SK-N-DZ (cell line): ENCODE results near the gene COQ6.
"Not testable (repeated sequence)": the region's sequence is repeated elsewhere in the genome, so short reads cannot be mapped to it uniquely, and the experiment has no call there.

ENCODE experiments used
- DNase-seq: peaks from one replicate; pipeline ENCODE4 v3.0.0-alpha.2; 2015; ENCODE audit warnings: low spot score
- small RNA-seq, 2 experiments: library from RNA; depleted of rRNA; stranded (forward); fragments of <200 nt; gene quantifications; one replicate each; pipeline ENCODE3, GENCODE V24; 2014

COQ6 gene

DNA sequence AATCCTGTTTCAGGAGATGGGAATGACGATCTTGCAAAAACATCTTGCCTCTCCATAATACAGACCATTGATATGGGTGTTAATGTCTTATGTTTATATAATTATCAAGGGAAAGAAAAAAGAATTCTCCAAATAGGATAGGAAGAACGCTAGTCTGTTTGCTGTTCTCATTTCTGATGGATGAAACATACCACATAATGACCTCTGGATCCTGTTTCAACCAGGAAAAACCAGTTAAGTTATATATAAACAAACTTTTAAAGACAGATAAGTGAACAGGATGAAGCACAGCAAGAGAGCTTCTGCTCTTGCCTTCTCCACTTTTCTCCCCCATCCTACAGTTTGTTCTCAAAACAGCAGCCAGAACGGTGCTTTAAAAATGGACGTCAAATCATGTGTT lies 27.8 kb downstream of the COQ6 start:
- DNase-seq = no peak

DNA sequence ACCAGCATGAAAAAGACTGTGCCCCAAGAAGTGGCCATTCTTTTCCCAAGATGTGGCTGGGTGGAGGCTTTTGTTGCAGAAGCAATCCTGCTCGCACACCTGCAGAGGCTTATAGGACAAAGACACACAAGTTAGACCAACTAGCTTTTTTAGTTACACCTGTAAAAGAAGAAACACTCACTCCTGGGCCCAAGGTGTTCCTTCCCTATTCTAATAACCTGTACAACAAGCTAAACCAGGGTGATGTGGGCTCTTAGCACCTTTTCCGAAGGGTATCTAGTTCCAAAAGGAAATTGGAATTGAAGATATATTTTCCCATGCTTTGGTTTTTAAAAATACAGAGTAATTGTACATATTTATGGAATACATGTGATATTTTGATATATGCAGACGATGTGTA lies 38.0 kb downstream of the COQ6 start:
- no peak for DNase-seq

DNA sequence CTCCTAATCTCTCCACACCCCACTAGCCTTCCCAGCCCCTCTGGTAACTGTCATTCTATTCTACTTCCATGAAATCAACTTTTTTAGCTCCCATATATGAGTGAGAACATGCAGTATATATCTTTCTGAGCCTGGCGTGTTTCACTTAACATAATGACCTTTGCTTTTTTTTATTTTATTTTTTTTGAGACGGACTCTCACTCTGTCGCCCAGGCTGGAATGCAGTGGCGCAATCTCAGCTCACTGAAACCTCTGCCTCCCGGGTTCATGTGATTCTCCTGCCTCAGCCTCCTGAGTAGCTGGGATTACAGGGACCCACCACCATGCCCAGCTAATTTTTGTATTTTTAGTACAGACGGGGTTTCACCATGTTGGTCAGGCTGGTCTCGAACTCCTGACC lies 38.6 kb downstream of the COQ6 start:
- not testable (repeated sequence) for DNase-seq

DNA sequence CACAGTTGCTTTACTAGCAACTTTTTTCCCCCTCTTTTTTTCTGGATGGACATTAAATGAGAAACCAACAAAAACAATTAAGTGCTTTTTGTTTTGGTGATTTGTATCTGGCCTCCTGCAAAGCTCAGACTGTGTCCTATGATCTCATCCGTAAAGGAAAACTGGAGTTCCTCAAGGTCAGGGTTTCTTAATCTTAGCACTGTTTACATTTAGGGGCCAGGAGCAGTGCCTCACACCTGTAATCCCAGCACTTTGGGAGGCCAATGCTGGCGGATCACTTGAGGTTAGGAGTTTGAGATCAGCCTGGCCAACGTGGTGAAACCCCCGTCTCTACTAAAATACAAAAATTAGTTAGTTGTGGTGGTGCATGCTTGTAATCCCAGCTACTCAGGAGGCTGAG lies 41.0 kb downstream of the COQ6 start:
- DNase-seq = no peak

DNA sequence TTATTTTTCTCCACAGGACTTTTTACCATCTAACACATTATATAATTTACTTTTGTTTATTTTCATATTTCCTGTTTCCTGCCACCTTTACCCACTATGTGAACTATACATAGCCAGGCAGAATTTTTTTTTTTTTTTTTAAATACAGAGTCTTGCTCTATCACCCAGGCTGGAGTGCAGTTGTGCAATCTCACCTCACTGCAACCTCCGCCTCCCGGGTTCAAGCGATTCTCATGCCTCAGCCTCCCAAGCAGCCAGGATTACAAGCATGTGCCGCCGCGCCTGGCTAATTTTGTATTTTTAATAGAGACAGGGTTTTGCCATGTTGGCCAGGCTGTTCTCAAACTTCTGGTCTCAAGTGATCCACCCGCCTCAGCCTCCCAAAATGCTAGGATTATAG lies 44.8 kb downstream of the COQ6 start:
- not testable (repeated sequence) for DNase-seq

DNA sequence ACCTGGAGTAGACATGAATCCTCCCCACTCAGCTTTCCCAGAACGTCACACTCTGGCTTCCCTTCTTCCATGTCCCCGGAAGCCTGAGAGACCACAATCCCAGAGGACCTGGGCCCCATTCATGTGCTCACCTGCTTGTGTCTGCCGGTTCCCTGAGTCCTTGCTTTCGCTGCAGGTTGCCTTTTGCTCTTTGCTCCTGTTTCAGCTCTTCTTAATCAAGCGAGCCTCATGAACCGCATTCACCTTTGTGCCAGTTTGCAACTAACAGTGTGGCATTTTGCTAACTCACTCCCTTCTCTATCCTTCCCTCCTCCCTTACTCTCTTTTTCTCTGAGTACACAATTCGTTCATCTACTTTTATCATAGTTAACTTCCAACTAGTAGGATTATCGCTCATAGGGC lies 45.9 kb downstream of the COQ6 start:
- no peak for DNase-seq

DNA sequence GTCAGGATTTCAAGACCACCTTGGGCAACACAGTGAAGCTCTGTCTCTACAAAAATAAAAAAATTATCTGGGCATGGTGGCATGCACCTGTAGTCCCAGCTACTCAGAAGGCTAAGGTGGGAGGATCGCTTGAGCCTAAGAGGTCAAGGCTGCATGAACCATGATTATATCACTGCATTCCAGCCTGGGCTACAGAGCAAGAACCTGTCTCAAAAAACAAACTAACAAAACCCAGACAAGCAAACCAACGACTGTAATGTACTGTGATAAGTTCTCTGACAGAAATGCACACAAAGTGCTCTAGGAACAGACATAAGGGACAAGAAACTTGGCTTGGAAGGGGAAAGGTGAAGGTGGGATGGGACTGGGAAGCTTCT lies 46.6 kb downstream of the COQ6 start:
- DNase-seq = no peak

DNA sequence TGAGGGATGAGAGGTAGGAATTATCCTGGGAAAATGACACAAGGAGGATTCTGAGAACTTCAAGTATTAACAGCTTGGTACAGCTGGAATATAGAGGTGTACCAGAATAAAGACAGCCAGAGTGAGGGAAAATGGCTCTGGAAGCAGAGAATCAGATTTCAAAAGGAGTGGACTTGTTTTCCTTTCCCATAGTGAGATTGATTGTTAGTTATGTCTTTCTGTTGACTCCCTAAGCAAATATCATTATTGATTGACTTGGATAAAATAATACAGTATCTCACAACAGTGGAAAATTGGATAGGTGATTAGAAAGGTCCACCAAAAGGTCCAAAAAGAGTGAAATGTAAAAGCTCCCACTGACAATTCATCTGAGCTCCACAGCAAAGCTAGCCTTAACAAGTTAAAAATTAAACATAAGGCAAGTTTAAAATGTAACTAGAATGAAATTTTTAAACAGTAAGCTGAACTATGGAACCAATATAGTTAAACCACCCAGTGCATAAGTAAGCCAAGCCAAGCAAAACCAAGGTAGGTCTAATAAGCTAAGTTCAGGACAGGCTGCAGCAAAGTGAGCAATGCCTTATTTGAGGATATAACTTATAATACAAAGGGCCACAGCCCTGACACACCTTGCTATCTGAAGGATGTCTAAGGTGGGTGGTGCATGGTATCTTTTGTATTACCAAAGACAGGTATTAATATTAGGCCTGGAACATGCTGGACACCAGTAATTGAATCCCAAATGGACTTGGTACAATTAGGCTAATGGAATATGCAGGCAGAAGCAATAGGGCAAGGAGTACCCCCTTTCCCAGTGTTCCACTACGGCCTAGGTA lies 47.2 kb downstream of the COQ6 start:
- no peak for DNase-seq

DNA sequence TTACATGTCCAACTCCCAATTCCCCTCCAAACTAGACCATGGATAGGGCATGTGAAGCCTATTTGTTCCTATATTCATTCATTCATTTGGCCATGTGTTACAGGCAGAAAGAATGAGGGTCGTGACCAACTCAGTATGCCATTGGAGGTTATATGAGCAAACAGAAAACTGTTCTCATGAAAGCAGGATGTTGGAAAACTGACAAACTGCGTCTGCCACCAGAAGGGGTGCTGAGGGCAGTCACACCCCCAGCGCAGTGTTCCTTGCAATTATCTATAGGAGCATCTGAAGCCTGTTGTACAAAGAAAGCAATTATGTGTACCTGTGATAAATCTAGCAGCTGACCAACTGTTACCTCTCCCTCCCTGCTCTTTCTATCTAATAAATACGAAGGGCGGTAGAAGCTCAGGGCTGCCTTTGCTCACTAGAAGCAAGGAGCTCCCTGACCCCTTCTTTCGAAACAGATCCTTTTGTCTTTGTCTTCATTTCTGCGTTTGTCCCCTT lies 47.9 kb downstream of the COQ6 start:
- no peak for DNase-seq

DNA sequence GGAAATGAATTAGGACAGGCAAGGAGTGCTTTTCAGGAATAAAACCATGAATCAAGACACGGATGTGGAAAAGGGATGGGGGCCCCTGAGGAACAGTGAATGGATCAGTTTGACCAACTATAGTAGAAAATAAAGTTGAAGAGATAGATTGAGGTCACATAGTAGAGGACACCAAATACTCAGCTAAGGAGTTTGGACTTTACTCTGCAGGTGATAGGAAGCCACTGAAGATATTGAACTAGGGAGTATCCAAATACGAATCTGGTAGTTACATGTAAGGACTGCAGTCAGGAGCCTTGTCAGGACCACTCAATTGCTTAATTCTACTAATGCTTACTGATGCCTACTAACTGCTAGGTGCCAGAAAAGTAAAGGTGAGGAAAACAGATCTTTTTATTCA lies 48.6 kb downstream of the COQ6 start:
- DNase-seq = no peak

DNA sequence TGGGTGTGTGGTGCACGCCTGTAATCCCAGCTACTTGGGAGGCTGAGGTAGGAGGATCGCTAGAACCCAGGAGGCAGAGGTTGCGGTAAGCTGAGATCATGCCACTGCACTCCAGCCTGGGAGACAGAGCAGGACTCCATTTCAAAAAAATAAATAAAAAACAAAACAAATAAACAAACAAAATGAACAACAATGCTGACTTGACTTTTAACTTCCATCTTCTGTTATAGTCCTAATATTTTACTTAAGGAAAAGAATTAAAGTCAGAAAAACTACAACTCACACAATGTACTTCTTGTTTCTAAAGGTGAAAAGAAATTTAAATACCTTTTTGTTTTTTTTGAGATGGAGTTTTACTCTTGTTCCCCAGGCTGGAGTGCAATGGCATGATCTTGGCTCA lies 55.6 kb downstream of the COQ6 start:
- DNase-seq = not testable (repeated sequence)

DNA sequence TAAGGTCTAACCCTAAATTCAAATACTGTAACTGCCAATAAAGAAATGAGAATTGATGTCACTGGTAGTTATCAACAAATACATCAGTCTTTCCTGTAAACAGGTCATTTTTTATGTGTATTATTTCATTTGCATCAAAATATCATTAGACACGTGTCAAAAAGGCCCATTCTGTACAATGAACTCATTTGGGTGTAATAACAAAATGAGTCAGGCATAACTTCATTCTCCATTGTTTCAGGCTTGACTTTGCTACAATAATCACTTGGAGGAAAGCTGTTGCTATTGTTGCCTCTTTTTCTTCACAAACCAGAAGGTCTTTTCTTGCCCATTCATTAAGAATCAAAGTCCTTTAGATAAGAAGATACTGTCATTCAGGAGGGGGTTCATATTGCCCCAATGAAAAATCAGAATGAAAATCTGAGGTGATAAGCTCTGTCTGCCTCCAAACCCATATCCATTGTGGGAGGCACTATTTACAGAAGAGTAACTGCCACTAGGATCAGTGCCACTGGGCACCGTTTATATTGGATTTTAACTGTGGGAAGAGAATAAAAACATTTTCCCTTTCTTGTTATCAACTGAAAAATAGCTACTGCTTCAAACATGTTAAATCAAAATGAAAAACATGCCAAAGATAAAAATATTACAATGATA lies 58.9 kb downstream of the COQ6 start:
- DNase-seq = no peak

Small RNA genes within 50 kb of the gene (small RNA-seq; reads per million reads assigned to genes)
- gene AC005480.2 = 0 reads per million in 2 experiments
- 0 reads per million in 2 experiments for gene RF00019
